Prostate gland (tissue), 2 donors: ENCODE data around the gene METTL25B. TPM values are rescaled to one million over a fixed set of nuclear protein-coding genes. Genes with fewer than 3 reads are reported as not detected.

Experiments
- DNase-seq: peaks from one replicate; pipeline ENCODE4 v3.0.0-alpha.2; 2019; ENCODE audit warnings: low spot score
- H3K27ac ChIP-seq, 2 donors: fragments of 200-600 bp; sonication (generic); 2 replicates each; pipeline ENCODE4 v1.5.1; 2017 to 2019
- H3K27me3 ChIP-seq: fragments of 200-600 bp; sonication (generic); replicated peaks from 2 replicates; pipeline ENCODE4 v1.5.1; 2019; ENCODE audit not compliant: insufficient read depth
- H3K36me3 ChIP-seq, 2 donors: fragments of 200-600 bp; sonication (generic); 1 replicate in 1 of 2; 2 replicates in 1 of 2; pipeline versions ENCODE4 v1.5.1 to v1.8.1; 2017 to 2019
- H3K4me1 ChIP-seq: fragments of 200-600 bp; sonication (generic); replicated peaks from 2 replicates; pipeline ENCODE4 v1.5.1; 2019
- H3K4me3 ChIP-seq, 2 donors: fragments of 200-600 bp; sonication (generic); 2 replicates each; pipeline ENCODE4 v1.5.1; 2017 to 2019
- H3K9me3 ChIP-seq: fragments of 200-600 bp; sonication (generic); 2 replicates; pipeline ENCODE4 v1.5.1; 2017
- POLR2A ChIP-seq: fragments of 450-650 bp; IDR thresholded peaks from one replicate; pipeline ENCODE4 v1.6.1; 2016; ENCODE audit warnings: antibody characterized with exemption, mild to moderate bottlenecking
- POLR2AphosphoS5 ChIP-seq: sonication (generic); formaldehyde crosslinking; IDR thresholded peaks from one replicate; pipeline ENCODE4 v1.6.1; 2017; ENCODE audit warnings: antibody characterized with exemption
- WGBS: methylation state at CpG from one replicate; pipeline ENCODE4 v1.1.5; 2018; 5-methylcytosine and 5-hydroxymethylcytosine counted together
- intact Hi-C: fragments of 100-400 bp; cut with DNase I; formaldehyde crosslinking; loops from one replicate; pipeline ENCODE4 v1.14.2; 2022
- total RNA-seq, 2 donors: library from RNA; depleted of rRNA; stranded (reverse); fragments of >200 nt; gene quantifications; one replicate each; pipeline ENCODE4 v1.1.0, GENCODE V29; 2016
- TF ChIP-seq, protein P1 (sequence below), 4 experiments: fragments of 200-600 bp in 2 of 4; fragments of 450-650 bp in 2 of 4; sonication (generic) in 2 of 4; IDR thresholded peaks; 1 replicate in 3 of 4; 2 replicates in 1 of 4; pipeline ENCODE4 v1.5.1; 2016 to 2019; ENCODE audit warnings: antibody characterized with exemption in 4 of 4, mild to moderate bottlenecking in 2 of 4, moderate library complexity in 2 of 4

METTL25B gene
- total RNA-seq, 2 donors from 2014 or later = 62.0 to 69.5 TPM

DNA sequence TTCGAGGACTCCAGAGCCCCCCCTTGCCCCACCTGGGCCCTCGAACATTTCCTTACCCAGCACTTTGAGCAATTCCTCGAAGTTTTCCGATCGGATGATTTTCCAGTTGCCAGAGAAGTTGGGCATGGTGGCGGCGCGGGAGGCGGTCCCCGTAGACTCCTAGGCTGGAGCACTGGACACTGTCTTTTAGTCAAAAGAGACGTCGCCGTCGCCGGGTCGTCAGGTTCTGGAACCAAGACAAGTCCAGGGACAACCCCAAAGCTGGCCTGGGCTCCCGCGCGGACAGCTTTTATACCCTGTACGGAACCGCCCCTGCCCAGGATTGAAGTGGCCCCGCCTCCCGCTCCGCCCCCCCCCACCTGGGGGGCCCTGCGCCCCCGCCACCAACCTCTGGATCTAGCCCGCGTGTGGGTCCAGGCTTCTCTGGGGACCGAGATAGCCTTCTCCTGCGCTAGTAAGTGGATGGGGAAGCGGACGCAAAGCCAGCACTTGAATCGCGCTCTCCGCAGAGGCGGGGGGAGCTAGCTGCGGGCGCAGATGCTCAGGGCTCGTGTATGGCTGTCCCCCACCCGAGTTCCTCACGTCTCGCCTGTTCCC is 22.9 kb upstream of the METTL25B start, which contains the start of gene CRABP2:
CRABP2 (minus strand) TSS at position 263 of the 597 bp plus-strand sequence; CDS start at position 126, 137 bp downstream.
- intact Hi-C loops = no loop called here
- Histone ChIP-seq H3K4me1 (peaks cover 12% of the 10 kb centered on the region), H3K4me3 (peak within 1 kb of the TSS; percentile 31 to 33), H3K27me3 (no peaks in the 10 kb centered on the region), H3K9me3 (no peaks in the 10 kb centered on the region), H3K27ac (peak within 1 kb of the TSS; percentile 31 to 64), H3K36me3 (no peaks in the 10 kb centered on the region)
- WGBS = 1% methylated on average over 33 of the region's 42 CpGs
- TF ChIP-seq POLR2AphosphoS5 = no peak
- peak; percentile 62 for TF ChIP-seq POLR2A
- TF ChIP-seq, protein P1, sequence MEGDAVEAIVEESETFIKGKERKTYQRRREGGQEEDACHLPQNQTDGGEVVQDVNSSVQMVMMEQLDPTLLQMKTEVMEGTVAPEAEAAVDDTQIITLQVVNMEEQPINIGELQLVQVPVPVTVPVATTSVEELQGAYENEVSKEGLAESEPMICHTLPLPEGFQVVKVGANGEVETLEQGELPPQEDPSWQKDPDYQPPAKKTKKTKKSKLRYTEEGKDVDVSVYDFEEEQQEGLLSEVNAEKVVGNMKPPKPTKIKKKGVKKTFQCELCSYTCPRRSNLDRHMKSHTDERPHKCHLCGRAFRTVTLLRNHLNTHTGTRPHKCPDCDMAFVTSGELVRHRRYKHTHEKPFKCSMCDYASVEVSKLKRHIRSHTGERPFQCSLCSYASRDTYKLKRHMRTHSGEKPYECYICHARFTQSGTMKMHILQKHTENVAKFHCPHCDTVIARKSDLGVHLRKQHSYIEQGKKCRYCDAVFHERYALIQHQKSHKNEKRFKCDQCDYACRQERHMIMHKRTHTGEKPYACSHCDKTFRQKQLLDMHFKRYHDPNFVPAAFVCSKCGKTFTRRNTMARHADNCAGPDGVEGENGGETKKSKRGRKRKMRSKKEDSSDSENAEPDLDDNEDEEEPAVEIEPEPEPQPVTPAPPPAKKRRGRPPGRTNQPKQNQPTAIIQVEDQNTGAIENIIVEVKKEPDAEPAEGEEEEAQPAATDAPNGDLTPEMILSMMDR (IDR thresholded peaks at IDR 0.05) = no peak
- no peak for DNase-seq

DNA sequence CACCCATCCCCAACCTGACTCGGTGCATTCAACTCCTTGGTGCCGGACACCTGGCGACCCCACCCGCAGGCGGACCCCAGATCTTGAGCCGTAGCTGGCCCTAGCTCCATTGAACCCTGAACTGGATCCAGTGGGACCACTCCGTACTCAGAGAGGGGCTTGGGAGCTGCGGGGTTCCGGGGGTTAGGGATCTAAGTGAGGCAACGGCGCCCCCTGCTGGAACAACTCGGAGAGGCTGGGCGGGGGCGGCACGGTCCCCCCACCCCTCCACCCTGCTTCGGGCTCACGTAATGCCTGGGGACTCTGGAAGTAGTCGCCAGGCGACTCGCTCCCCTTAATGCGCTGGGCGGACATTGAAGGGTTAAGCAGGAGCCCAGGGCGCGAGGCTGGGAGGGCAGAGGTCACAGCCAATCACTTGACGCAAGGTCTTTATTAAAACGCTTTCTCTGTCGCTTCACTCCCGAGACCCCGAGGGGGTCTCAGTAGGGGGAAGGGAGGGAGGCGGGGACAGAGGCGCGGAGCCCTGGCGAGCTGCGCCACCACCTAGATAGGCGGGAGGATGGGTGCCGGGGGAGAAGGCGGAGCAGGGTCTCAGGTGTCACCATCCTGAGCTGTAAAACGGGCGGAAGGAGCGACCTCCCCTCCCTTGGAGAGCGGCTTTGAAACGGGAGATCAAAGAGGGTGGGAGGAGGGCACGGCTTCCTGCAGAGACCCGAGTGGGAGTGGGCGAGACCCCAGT is 22.2 kb upstream of the METTL25B start:
- no peaks in the 10 kb centered on the region for H3K9me3 ChIP-seq
- TF ChIP-seq POLR2AphosphoS5 (no peak), POLR2A (peak; percentile 21)
- TF ChIP-seq, protein P1 (IDR thresholded peaks at IDR 0.05) = peak; percentile 61 to 90 (median 74)
- peak overlapping the region; percentile 31 to 64 for H3K27ac ChIP-seq
- WGBS = under 1% methylated on average over 39 of the region's 45 CpGs
- H3K27me3 ChIP-seq = no peaks in the 10 kb centered on the region
- no peaks in the 10 kb centered on the region for H3K36me3 ChIP-seq
- DNase-seq = peak; percentile 57
- intact Hi-C loops = no loop called here
- H3K4me3 ChIP-seq = peak overlapping the region; percentile 31 to 33
- H3K4me1 ChIP-seq = peaks cover 12% of the 10 kb centered on the region

DNA sequence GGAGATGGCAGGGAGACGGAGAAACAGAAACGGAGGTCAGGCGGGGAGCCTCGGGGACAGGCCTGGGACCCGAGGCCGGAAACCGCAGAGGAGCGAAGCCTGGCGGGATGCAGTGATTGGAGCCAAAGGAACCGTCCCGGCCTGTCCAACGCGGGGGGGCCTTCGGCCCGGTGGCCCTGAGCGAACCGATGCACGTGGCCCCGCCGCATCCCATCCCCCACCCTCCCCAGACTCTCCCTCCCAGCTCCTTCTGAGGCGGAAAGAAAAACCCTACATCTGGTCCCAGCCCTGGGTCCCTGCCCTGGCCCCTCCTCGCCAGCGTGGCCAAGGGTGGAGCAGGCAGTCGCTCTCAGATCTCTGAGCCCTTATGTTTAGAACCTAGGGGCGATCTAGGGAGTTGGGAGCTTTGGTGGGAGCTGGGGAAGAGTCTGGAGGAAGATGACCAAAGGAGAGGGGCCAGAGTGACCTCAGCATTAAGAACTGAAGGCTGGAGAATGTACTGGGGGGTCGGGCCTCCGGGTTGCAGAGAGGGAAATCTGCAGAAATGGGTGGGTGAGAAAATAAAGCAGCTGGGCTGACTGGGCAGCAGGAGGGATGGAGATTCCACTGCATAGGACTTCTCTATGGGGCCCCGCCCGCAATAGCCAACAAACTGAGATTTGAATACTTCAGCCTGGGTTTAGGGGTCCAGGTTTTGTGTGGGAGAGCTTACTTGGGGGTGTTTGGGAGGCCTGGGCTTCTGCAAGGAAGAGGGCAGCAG is 21.4 kb upstream of the METTL25B start:
- peak overlapping the region; percentile 31 to 33 for H3K4me3 ChIP-seq
- no peak for TF ChIP-seq POLR2A
- TF ChIP-seq, protein P1 (IDR thresholded peaks at IDR 0.05) = no peak
- H3K27me3 ChIP-seq = no peaks in the 10 kb centered on the region
- H3K36me3 ChIP-seq = no peaks in the 10 kb centered on the region
- peaks cover 12% of the 10 kb centered on the region for H3K4me1 ChIP-seq
- no peak for DNase-seq
- 5% methylated on average over 29 of the region's 29 CpGs for WGBS
- intact Hi-C loops = no loop called here
- no peaks in the 10 kb centered on the region for H3K9me3 ChIP-seq
- peak overlapping the region; percentile 31 to 64 for H3K27ac ChIP-seq

GRCh38 chr1:156707417-156708217 is 20.7 kb upstream of the METTL25B start:
- WGBS = 63% methylated on average over 8 of the region's 8 CpGs
- no peak overlapping the region for H3K4me3 ChIP-seq
- H3K27ac ChIP-seq = peak overlapping the region in 1 of 2 donors; percentile 4
- H3K4me1 ChIP-seq = peaks cover 12% of the 10 kb centered on the region
- H3K36me3 ChIP-seq = no peaks in the 10 kb centered on the region
- no peaks in the 10 kb centered on the region for H3K27me3 ChIP-seq
- intact Hi-C loops = no loop called here
- no peaks in the 10 kb centered on the region for H3K9me3 ChIP-seq
- no peak for DNase-seq
- no peak for TF ChIP-seq POLR2A
- no peak for TF ChIP-seq POLR2AphosphoS5
- TF ChIP-seq, protein P1 (IDR thresholded peaks at IDR 0.05) = no peak
